Measurements from ENCODE around the gene PIK3R2. TPM values are rescaled to one million over a fixed set of nuclear protein-coding genes. Genes with fewer than 3 reads are reported as not detected.

The PIK3R2 gene
- total and polyA plus RNA-seq, 2 of the 8 experiments (the other 6 are each of a cell fraction or from before 2014, with no cell fraction given) = 21.7 to 57.1 TPM

DNA sequence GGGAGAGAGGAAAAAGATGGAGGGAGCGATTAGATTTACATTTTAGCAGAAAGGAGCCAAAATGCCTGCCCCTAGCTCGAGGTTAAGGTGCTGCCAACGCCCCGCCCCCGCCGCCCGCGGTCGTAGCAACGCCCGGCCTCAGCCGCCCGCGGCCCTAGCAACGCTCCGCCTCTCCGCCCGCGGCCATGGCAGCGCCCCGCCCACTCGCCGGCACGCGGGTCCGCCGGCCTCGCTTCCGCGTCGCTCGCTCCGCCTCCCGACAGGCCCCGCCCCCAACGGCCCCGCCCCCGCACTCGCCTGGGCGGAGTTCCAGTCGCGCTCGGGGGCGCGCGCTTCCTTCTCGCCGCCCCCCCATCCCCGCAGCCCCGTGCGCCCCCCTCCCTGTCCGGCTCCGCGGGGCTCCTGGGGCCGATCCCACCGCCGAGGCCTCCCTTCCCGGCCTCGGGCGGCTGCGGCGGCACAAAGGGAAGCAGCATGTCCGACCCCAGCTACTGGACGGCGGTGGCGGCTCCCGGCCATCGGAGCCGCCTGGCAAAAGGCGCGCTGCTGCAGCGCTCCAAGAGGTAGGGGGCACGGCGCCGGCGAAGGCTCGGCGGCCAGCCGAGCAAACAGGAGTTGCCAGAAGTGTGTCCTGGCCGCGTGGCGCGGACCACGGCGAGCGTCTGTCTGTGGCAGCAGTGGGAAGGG lies 35.1 kb upstream of the PIK3R2 start (continued):
- TF ChIP-seq, protein P1, sequence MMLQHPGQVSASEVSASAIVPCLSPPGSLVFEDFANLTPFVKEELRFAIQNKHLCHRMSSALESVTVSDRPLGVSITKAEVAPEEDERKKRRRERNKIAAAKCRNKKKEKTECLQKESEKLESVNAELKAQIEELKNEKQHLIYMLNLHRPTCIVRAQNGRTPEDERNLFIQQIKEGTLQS (IDR thresholded peaks at IDR 0.05; ENCODE audit: insufficient read depth, low read depth, low read length) = no peak
- no peak for TF ChIP-seq BACH1 (IDR thresholded peaks at IDR 0.05; ENCODE audit: low read length)
- no peak for TF ChIP-seq NANOG (IDR thresholded peaks at IDR 0.05; ENCODE audit: insufficient read depth, low read depth, low read length, poor library complexity, severe bottlenecking)
- TF ChIP-seq EGR1 (IDR thresholded peaks at IDR 0.05; ENCODE audit: borderline replicate concordance, low read depth, low read length) = peak; percentile 83; the same call in 1 of the 2 replicates
- TF ChIP-seq POLR2A (IDR thresholded peaks at IDR 0.05; ENCODE audit: control extremely low read depth in 1 of 2, low read depth in 2 of 2, low read length in 2 of 2) = peak in 1 of 2 experiments; percentile 74; a peak in 2 of 3 replicates
- TF ChIP-seq SIN3A (conservative IDR thresholded peaks at IDR 0.05 in 1 of 2, IDR thresholded peaks at IDR 0.05 in 1 of 2; ENCODE audit: low read depth in 1 of 2, low read length in 2 of 2) = peak; percentile 58 to 73; a peak in 2 of 4 replicates
- TF ChIP-seq HDAC6 (IDR thresholded peaks at IDR 0.05; ENCODE audit: low read depth, low read length) = no peak
- TF ChIP-seq EZH2 (IDR thresholded peaks at IDR 0.05; ENCODE audit: low read depth, low read length, severe bottlenecking) = no peak
- TF ChIP-seq RXRA (IDR thresholded peaks at IDR 0.05; ENCODE audit: insufficient read depth, low read depth, low read length) = no peak
- TF ChIP-seq KDM4A (IDR thresholded peaks at IDR 0.05; ENCODE audit: low read depth, low read length, severe bottlenecking) = no peak
- TF ChIP-seq CTBP2 (IDR thresholded peaks at IDR 0.05; ENCODE audit: borderline replicate concordance, insufficient read depth, insufficient read length, low read length) = no peak
- TF ChIP-seq SP2 (IDR thresholded peaks at IDR 0.05; ENCODE audit: low read length) = no peak
- TF ChIP-seq BCL11A (IDR thresholded peaks at IDR 0.05; ENCODE audit: low read depth in 2 of 2, low read length in 2 of 2) = no peak
- no peak for TF ChIP-seq POU5F1 (IDR thresholded peaks at IDR 0.05; ENCODE audit: low read depth, low read length)
- no peak; the same call in 1 of the 2 replicates for TF ChIP-seq GABPA (IDR thresholded peaks at IDR 0.05; ENCODE audit: borderline replicate concordance, insufficient read depth, low read length)
- TF ChIP-seq TBP (IDR thresholded peaks at IDR 0.05; ENCODE audit: low read depth, low read length) = 0 out of 2 replicates have a peak, but pooled peaks have one; percentile 9
- no peak for TF ChIP-seq KDM1A (IDR thresholded peaks at IDR 0.05; ENCODE audit: borderline replicate concordance, low read length)
- no peak for TF ChIP-seq KDM5A (IDR thresholded peaks at IDR 0.05; ENCODE audit: low read length)
- TF ChIP-seq SUZ12 (IDR thresholded peaks at IDR 0.05; ENCODE audit: low read length) = no peak
- TF ChIP-seq CHD2 (IDR thresholded peaks at IDR 0.05; ENCODE audit: low read length) = no peak
- no peak for TF ChIP-seq SIRT6 (IDR thresholded peaks at IDR 0.05; ENCODE audit: low read length)
- no peak for TF ChIP-seq GTF2F1 (IDR thresholded peaks at IDR 0.05; ENCODE audit: borderline replicate concordance, low read depth, low read length)
- no peak; a peak in 1 of 4 replicates for TF ChIP-seq RAD21 (IDR thresholded peaks at IDR 0.05 in 1 of 2, conservative IDR thresholded peaks at IDR 0.05 in 1 of 2; ENCODE audit: low read depth in 2 of 2, low read length in 2 of 2)
